Measurements from ENCODE around the gene TUBGCP3.

The TUBGCP3 gene

GRCh38 chr13:112455476-112456059, 132.4 kb downstream of the TUBGCP3 start:
- in situ Hi-C loops (cut with HindIII; ENCODE audit: low sequenced_read_pairs): no loop called here

GRCh38 chr13:112454648-112455334, 133.2 kb downstream of the TUBGCP3 start:
- in situ Hi-C loops (cut with HindIII; ENCODE audit: low sequenced_read_pairs): no loop called here

GRCh38 chr13:112453874-112454647, 133.9 kb downstream of the TUBGCP3 start:
- in situ Hi-C loops (cut with HindIII; ENCODE audit: low sequenced_read_pairs): no loop called here

- in situ Hi-C loops (cut with HindIII; ENCODE audit: low sequenced_read_pairs): no loop called here
Measured at GRCh38 chr13:112453207-112453829, 134.6 kb downstream of the TUBGCP3 start.

- in situ Hi-C loops (cut with HindIII; ENCODE audit: low sequenced_read_pairs): no loop called here
Measured at GRCh38 chr13:112452380-112453206, 135.4 kb downstream of the TUBGCP3 start.

GRCh38 chr13:112451512-112452379, 136.2 kb downstream of the TUBGCP3 start:
- in situ Hi-C loops (cut with HindIII; ENCODE audit: low sequenced_read_pairs): no loop called here

- in situ Hi-C loops (cut with HindIII; ENCODE audit: low sequenced_read_pairs): no loop called here
Measured at GRCh38 chr13:112450904-112451240, 137.1 kb downstream of the TUBGCP3 start.

GRCh38 chr13:112450118-112450903, 137.6 kb downstream of the TUBGCP3 start:
- in situ Hi-C loops (cut with HindIII; ENCODE audit: low sequenced_read_pairs): no loop called here

GRCh38 chr13:112449545-112449930, 138.4 kb downstream of the TUBGCP3 start:
- in situ Hi-C loops (cut with HindIII; ENCODE audit: low sequenced_read_pairs): loop anchor here (10.0 kb wide), 1 partner anchor 965 kb away; no protein-coding TSS in a partner anchor

- in situ Hi-C loops (cut with HindIII; ENCODE audit: low sequenced_read_pairs): loop anchor here (10.0 kb wide), 1 partner anchor 964 kb away; no protein-coding TSS in a partner anchor
Measured at GRCh38 chr13:112448621-112449544, 139.1 kb downstream of the TUBGCP3 start.

GRCh38 chr13:112447761-112448603, 140.0 kb downstream of the TUBGCP3 start:
- in situ Hi-C loops (cut with HindIII; ENCODE audit: low sequenced_read_pairs): loop anchor here (10.0 kb wide), 1 partner anchor 963 kb away; no protein-coding TSS in a partner anchor

GRCh38 chr13:112447306-112447705, 140.6 kb downstream of the TUBGCP3 start:
- in situ Hi-C loops (cut with HindIII; ENCODE audit: low sequenced_read_pairs): loop anchor here (10.0 kb wide), 1 partner anchor 963 kb away; no protein-coding TSS in a partner anchor

GRCh38 chr13:112446867-112447266, 141.1 kb downstream of the TUBGCP3 start:
- in situ Hi-C loops (cut with HindIII; ENCODE audit: low sequenced_read_pairs): loop anchor here (10.0 kb wide), 1 partner anchor 962 kb away; no protein-coding TSS in a partner anchor

- in situ Hi-C loops (cut with HindIII; ENCODE audit: low sequenced_read_pairs): loop anchor here (10.0 kb wide), 1 partner anchor 962 kb away; no protein-coding TSS in a partner anchor
Measured at GRCh38 chr13:112446347-112446861, 141.5 kb downstream of the TUBGCP3 start.

GRCh38 chr13:112445411-112446271, 142.3 kb downstream of the TUBGCP3 start:
- in situ Hi-C loops (cut with HindIII; ENCODE audit: low sequenced_read_pairs): loop anchor here (10.0 kb wide), 1 partner anchor 961 kb away; no protein-coding TSS in a partner anchor
